Lower leg skin (tissue), 4 donors: ENCODE measurements around the gene TMIE. TPM values are rescaled to one million over a fixed set of nuclear protein-coding genes. Genes with fewer than 3 reads are reported as not detected.

Experiments
- DNase-seq, 2 donors: peaks; one replicate each; pipeline ENCODE4 v3.0.0-alpha.2; 2019; ENCODE audit warnings: low spot score in 2 of 2
- H3K4me3 ChIP-seq: fragments of 200-600 bp; sonication (generic); 2 replicates; pipeline ENCODE4 v1.5.1; 2017; ENCODE audit warnings: mild to moderate bottlenecking, low read depth; ENCODE audit not compliant: poor library complexity, severe bottlenecking
- CTCF ChIP-seq, 3 donors: fragments of 450-650 bp; IDR thresholded peaks; one replicate each; pipeline ENCODE4 v1.5.1; 2016; ENCODE audit warnings: antibody characterized with exemption in 3 of 3, mild to moderate bottlenecking in 3 of 3, moderate library complexity in 2 of 3
- POLR2A ChIP-seq, 2 donors: fragments of 450-650 bp; IDR thresholded peaks; one replicate each; pipeline ENCODE4 v1.6.1; 2016 to 2017; ENCODE audit warnings: antibody characterized with exemption in 2 of 2, mild to moderate bottlenecking in 1 of 2, moderate library complexity in 1 of 2
- WGBS, 2 donors: methylation state at CpG; one replicate each; pipeline ENCODE4 v1.1.5; 2018; 5-methylcytosine and 5-hydroxymethylcytosine counted together
- intact Hi-C: fragments of 100-400 bp; cut with DNase I; formaldehyde crosslinking; loops from one replicate; pipeline ENCODE4 v1.15.0; 2023; ENCODE audit warnings: low total_unique reads
- total RNA-seq, 4 donors: library from RNA; depleted of rRNA; stranded (reverse); fragments of >200 nt; gene quantifications; one replicate each; pipeline ENCODE4 v1.1.0, GENCODE V29; 2016

The TMIE gene
- total RNA-seq, 4 donors from 2014 or later: 0.37 to 1.1 (median 0.67) TPM

GRCh38 chr3:46713898-46714552 is 12.8 kb downstream of the TMIE start:
- WGBS, 2 donors: 68 to 78% methylated on average over 15 to 22 of the region's 22 CpGs
- DNase-seq: peak in 1 of 2 donors; percentile 83
- TF ChIP-seq CTCF (IDR thresholded peaks at IDR 0.05): no peak
- no peak for TF ChIP-seq POLR2A (IDR thresholded peaks at IDR 0.05)

GRCh38 chr3:46714728-46715506 is 13.7 kb downstream of the TMIE start:
- intact Hi-C loops: no loop called here
- TF ChIP-seq POLR2A (IDR thresholded peaks at IDR 0.05): no peak
- TF ChIP-seq CTCF (IDR thresholded peaks at IDR 0.05): no peak
- peak in 1 of 2 donors; percentile 74 for DNase-seq
- no peak overlapping the region for H3K4me3 ChIP-seq
- WGBS, 2 donors: 90 to 93% methylated on average over 10 of the region's 10 CpGs

More at GRCh38 chr3:46713898-46714552, 12.8 kb downstream of the TMIE start:
- no peak overlapping the region for H3K4me3 ChIP-seq
- intact Hi-C loops: no loop called here

GRCh38 chr3:46715507-46716175 is 14.4 kb downstream of the TMIE start:
- 92 to 95% methylated on average over 10 to 11 of the region's 11 CpGs for WGBS, 2 donors
- no peak overlapping the region for H3K4me3 ChIP-seq
- DNase-seq: peak in 1 of 2 donors; percentile 62
- no peak for TF ChIP-seq CTCF (IDR thresholded peaks at IDR 0.05)
- TF ChIP-seq POLR2A (IDR thresholded peaks at IDR 0.05): no peak
- intact Hi-C loops: no loop called here

- TF ChIP-seq CTCF (IDR thresholded peaks at IDR 0.05): no peak
- TF ChIP-seq POLR2A (IDR thresholded peaks at IDR 0.05): no peak
- DNase-seq: peak; percentile 8 to 73
- intact Hi-C loops: no loop called here
- 91 to 92% methylated on average over 17 to 19 of the region's 19 CpGs for WGBS, 2 donors
- H3K4me3 ChIP-seq: no peak overlapping the region
Observed at GRCh38 chr3:46716461-46717441, 15.6 kb downstream of the TMIE start.
